ENCODE data around the gene ABCA4.

ABCA4 gene

DNA sequence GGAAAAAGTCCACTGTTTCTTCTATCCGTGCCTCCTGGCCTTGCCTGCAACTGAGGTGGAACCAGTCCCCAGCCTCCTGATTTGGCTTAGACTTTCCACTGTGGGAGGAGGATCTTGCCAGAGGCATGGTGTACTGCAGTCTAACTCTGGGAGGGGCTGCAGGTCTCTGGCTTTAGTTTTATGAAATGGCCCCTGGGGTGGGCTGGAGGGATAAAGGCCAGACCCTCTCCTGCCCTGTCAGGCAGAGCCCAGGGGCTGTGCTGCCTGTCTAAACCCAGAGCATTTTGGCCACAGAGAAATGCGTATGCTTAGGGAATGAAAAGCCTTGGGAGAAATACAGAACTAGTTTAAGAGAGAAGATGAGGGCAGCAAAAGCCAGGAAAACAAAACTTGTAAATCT lies 73.0 kb downstream of the ABCA4 start:
- no peak for DNase-seq

DNA sequence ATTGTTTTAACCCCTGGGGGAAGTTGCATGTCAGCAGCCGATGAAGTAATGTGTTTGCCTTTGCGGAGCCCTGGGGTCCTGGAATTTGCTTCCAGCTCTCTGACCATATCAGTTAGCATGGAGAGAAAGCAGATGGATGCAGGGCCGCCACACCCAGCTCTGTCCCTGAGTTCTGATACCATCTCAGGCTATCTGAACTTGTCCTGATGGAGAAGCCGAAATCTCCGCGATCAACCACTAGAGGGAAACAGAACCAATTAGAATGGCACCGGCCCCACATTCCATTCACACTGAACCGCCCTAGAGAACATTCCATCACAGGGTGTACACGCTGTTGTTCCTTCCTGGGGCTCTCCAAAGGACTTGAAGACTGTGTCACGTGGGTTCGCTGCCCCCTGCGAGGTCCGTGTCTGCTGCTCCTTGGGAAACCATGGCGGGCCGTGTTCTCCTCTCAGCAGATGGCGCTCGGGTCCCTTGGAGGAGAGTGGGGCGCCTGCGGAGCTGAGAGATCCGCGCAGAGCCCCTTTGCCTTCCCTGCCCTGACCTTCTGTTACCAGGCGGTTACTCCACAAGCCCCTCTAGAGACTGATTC lies 75.4 kb downstream of the ABCA4 start:
- DNase-seq = peak; percentile 5

DNA sequence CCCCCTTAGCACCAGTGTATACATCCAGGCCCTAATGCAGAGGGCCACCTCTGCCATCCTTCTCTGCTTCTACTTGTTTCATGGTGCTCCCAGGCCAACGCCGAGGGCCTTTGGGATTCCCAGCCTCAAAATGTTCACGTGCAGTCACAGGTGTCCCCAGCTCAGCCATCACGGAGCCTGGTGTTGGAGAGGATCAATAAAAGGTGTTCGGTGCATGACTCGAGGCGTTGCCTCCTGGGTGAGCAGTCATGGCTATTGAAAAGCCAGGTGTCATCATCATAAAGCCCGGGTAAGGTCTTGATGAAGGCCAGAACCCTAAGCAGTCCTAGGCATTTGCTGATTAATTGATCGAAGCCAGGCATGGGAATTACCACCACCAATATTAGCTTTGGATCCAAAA lies 76.1 kb downstream of the ABCA4 start:
- DNase-seq = no peak

DNA sequence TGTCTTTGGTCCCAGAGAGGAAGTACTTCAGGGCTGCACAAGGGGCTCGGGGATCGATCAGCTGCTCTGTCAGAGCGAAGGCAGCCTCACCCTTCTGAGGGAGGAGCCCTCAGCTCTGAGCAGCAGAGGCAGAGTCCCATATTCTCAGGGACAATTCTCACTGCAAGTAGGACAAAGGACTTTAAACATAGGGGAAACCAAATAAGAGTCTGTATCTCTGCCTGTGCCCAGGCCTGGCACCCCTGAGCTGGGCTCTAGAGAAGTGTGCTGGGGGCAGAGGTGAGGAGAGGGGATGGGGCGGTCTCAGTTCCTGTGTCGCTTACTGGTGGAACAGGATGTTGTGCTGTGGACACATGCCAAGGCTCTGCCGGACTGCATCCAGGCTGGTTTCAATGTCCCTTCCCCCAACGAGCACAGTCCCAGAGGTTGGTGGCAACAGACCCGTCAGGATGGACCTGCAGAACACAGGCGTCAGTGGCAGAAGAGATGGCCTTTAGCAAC lies 76.6 kb downstream of the ABCA4 start:
- no peak for DNase-seq

DNA sequence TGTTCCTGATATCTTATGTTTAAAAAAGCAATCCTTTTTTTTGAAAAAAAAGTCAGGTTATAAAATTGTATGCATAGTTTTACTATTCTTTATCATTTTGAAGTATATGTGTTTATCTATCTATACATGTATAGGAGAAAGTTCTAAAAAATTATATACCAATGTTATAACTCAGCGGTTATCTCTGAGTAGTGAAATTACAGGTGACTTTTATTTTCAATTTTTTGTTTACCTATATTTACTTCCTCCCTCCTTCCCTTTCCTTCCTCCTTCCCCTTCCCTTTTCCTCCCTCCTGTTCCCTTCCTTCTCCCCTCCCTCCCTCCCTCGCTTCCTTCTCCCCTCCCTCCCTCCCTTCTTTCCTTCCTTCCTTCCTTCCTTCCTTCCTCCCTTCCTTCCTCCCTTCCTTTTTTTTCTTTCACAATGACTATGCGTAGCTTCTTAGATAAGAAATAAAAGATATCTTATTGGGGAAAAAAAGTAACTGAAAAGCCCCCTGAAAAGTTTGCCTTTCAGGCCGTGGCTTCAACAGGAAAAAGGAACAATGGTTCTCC lies 77.1 kb downstream of the ABCA4 start:
- no peak for DNase-seq

DNA sequence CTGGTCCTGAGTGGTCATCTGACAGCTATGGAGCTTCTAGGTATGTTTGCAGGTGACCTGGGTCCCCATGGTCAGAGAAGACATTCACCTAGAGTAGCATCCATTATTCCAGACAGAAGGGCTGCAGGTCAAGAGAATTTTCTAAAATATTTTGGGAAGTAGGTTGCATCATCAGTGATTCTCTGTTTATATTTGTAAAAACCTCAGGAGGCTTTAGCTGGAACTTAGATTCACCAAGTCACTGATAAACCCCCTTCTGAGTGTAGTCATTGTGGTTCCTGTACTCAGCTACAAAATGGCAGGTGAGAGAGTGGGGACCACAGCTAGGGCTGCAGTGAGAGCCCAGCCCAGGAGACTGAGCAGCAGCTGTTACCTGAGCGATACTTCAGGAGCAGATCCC lies 78.6 kb downstream of the ABCA4 start:
- DNase-seq = no peak

DNA sequence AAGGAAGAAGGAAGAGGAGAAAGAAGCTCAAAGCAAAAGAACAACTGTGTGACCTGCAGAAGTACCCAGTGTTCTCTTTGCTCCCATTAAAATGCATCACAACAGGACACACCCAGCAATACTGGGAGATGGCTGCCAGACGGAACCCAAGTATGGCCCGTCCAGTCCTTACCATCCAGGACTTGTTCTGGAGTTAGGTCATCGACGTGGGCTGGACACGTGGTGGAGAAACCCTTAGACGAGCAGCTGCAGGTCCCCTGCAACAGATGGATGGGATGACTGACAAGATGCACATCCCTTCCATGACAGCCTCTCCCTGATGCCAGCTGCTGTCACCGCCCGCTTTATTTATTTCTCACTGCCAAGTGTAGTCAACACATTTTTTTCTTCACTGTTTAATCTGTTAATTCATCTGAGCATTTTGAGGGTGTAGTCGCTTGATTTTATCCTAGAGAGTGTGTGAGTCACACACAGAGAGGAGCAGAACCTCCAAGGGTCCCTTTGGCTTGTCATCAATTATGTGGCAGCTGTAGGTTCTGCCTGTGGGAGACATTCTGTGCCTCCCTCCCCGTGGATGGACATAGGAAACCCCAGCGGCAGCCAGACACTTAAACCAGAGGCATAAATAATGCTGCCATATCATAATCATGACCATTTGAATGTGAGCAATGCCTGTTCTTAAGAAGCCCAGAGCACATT lies 80.9 kb downstream of the ABCA4 start:
- DNase-seq = no peak

DNA sequence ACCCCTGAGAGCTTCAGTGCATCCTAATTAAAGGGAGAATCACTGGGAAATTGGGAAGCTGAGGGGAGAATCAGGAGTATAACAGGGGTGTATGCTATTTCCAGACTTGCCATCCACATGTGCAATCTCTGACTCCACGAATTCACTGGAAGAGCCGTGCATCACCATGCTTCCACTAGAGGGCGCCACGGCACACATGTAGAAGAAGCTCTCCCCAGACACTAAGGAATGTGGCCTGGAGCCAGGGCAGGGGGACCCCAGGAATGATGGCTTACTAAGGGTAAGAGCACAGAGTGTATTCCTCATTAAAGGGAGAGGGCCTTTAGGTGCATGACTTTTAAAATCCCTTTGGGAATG lies 81.5 kb downstream of the ABCA4 start:
- peak; percentile 45 for DNase-seq

DNA sequence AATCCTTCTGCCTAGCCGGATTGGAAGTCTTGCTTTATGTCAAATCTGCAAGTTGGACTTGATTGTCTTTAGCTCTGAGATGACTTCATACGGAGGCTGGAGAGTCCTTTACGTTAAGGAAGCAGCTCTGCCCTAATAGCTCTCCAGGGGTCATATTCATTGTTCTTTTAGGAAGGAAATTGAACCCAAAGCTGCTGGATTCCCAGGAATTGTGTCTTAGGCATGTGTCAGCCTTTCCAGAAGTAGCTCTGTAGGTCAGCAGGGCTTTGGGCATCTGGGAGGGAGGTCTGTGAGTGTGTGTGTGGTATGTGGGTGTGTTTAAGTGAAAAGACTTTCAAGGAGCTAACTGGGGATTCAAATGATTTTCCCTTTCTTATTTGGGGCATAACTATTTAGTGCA lies 82.4 kb downstream of the ABCA4 start:
- no peak for DNase-seq

DNA sequence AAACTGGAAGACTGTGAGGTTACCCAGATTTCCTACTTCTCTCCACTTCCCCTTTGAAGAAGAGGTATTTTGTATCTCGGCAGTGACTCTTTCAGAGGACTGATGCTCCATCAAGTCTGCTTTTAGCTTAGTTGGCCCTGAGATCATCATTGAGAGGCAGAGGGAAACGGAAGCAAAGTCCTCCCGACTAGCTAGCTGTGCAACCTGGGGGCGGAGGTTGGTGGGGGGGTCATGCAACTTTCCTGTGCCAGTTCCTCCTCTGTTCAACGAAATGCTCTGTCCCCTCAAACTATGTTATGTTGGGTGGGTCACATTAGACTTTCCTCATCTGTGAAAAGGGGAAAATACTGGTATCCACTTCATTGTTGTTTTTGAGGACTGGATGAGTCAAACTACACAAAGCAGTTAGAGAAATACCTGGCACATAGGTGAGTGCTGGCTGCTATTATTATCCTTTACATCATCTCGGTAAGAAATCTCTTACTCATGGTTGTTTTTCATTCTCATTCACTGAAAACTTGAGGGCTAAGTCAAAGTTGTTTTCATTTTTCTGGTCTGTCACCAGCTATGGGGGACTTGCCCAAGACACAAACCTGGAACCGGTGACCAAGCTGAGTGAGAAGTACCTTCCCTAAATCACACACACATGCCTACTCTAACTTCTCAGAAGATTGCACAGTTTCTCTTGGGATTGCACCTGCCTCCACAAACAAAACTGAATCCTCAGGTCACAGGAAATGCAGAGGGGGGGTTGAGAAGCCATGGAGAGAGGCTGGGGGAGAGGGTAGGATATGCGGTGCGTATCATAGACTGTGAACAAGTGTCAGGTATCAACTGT lies 83.3 kb downstream of the ABCA4 start:
- DNase-seq = no peak

DNA sequence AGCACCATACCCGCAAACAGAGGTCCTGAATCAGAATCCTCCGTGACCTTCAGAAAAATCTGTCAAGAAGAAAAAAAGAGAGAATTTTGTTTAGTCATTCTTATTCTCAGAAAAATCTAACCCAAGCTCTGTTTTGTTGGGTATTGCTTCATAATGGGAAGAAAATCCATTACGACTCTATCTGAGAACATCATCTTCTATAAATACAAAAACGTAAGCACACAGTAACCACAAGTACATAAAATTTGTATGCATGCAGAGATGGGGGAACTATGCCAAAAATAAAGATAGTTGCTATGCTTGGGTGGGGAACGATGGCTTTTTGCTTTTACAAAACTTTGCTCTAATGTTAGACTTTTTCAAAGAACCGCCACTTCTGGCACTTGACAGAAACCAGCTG lies 84.2 kb downstream of the ABCA4 start:
- DNase-seq = no peak

DNA sequence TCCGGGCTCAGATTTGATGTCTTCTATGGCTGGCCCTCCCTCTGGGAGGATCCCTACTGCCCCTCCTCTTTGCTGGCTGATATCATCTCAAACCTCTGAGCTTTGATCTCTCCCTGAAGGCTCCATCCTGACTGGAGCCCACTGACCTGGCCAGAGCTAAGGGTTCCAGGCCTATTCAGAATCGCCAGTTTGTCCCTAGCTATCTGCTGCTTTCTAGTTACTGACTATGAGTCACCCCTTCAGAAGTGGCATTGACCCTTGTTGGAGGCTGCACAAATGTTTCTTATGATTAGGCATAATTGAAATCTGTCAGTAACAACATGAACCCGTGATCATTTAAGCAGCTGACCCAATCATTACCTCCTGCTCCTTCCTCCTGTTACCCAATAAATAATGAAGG lies 87.1 kb downstream of the ABCA4 start:
- no peak for DNase-seq

DNA sequence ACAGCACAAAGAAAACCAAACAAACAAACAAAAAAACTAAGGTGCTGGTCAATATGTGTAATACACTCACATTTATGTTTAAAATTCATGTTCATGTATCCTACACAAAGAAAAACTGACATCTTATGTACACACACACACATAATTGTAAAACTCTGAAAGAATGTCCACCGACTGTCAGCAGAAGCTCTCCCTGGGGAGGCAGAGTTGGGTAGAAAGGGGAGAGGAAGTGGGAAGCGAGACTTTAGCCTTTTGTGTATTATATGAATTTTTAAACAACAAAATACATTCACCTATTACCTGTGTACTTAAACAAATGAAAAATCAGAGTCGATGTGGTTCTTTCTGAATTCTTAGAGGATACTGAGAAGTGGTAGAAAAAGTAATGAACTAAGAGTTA lies 88.3 kb downstream of the ABCA4 start:
- DNase-seq = no peak

DNA sequence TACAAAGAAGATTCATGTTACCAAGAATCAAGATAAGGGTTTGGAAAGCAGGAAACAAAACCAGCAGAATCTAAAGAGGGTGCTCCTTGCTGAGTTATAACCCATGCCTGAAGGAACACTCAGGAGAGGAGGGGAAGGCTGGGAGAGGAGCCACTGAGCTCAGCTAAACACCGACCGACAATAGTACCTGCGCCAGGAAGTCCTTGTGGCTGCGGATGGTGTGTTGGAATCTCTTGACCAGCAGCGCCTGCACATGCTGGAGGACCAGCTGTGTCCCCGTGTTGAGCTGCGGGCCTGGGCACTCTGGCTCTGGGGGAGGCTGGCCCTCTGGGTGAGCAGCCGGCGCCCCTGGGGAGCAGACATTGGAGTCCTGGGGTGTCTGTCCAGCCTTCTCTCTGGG lies 89.4 kb downstream of the ABCA4 start:
- no peak for DNase-seq

DNA sequence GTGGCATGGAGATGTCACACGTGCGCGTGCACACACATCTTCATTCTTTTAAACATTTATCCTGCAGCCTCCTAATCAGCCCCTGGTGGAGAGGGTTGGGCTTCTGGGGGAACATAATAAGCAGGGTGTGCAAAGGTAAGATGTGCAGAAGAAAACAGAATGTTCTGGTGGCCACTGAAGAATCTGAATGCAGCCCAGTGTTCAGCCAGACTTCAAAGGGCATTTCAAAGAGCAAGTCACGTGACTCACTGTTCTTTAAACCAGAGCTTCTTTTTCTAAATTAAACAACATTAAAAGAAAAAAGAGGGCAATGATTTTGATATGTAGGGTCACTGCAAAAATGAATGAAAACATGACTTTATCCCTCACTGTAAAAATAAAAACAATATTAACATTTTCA lies 89.8 kb downstream of the ABCA4 start:
- no peak for DNase-seq

DNA sequence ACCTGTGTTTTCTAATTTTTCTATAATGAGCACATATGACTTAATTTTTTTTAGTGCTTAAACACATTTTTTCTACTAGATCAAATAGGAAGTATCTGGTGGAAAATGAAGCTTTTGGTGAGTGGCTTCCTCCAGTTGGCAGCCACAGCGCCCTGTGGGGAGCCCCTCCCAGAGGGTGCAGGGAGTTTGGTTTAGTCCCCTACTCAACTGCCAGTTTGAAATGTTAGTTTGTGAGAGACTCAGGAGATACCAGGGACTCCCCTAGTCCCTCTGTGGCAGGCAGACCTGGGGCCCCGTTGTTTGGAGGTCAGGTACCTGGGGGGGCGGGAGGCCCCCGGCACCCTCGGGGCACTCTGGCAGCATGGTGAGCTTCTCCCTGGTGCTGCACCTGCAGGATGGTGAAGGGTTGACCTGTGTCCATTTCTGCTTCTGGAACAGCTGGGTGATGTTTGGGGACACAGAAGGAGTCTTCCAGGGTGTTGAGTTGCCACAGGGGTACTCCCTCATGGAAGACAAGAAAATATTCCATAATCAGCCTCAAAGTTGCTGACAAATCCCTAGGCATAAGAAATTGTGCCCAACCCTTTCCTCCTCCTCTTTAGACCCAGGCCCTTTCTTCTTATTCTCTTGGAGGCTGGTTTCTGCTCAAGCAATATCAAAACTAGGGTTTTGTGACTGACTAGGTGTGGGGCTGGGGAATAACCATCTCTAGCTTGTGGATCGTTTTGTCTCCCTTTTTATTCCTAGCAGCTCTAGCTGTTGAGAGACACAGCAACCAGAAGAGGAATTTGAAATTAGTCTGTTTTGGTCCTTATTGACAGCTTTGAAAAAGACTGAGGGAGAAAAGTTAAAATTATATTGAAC lies 91.6 kb downstream of the ABCA4 start:
- DNase-seq = no peak

DNA sequence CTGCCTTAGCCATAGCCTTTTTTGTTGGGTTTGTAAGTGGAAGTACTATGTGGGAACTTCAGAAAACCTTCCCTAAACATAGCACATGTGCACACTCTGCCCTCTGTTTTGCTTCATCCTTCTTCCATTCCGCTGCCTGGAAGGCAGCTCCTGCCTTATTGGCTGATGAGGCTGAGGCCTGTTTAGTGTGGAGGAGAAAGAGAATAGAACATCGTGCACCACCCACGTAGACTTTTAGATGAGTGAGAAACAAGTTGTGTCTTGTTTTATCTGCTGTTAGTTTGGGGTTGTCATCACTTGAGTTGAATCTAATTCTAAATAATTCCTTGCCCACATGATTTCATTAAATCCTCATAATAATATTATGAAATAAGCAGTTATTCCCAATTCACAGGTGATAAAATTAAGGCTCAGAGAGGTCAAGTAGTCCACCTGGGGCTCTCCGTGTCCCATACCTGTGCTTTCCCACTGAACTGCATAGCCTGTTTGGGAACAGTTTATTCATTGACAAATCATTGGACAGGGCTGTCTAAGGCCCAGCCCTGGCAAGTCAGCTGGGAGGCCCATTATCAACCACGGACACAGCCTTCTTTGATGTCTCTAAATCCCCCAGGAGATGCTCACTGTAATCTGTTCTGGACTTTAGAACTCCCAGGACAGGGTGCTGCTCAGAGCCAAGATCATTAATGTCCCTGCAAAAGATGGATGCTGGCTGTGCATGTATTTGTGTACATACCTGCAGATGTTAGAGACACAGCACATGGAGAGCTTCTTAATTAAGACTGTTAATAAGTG lies 93.0 kb downstream of the ABCA4 start:
- DNase-seq = no peak

DNA sequence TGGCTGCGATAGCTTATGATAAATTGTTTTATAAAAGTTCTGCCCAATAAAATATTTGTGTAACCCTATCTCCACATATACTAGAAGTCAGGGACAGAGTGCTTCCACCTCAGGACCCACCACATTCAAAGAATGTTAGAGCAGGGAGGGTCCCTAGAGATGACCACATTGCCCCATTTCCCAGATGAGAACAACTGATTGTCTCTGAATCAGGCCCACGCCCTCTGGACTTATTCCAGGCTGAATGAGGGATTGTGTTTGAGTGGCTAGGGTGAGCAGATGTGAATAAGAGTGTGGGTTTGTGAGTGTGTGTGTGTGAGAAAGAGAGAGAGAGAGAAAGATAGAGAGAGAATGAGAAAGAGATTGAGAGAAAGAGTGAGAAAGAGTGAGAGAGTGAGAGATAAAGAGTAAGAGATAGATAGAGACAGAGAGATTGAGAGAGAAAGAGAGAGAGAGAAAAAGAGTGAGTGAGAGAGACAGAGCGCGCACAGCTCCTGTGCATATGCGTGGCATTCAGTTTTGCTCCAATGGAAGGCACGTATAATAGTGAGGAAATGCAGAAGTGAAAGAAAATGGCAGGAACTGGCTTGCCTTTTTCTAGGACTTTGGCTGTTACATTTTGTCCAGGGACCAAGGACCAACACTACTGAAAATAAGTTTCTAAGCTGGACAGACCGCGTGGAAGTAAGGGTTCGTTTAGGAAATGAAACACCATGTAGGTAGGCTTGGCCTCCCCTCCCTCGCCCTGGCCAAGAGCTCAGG lies 94.1 kb downstream of the ABCA4 start:
- DNase-seq = no peak

DNA sequence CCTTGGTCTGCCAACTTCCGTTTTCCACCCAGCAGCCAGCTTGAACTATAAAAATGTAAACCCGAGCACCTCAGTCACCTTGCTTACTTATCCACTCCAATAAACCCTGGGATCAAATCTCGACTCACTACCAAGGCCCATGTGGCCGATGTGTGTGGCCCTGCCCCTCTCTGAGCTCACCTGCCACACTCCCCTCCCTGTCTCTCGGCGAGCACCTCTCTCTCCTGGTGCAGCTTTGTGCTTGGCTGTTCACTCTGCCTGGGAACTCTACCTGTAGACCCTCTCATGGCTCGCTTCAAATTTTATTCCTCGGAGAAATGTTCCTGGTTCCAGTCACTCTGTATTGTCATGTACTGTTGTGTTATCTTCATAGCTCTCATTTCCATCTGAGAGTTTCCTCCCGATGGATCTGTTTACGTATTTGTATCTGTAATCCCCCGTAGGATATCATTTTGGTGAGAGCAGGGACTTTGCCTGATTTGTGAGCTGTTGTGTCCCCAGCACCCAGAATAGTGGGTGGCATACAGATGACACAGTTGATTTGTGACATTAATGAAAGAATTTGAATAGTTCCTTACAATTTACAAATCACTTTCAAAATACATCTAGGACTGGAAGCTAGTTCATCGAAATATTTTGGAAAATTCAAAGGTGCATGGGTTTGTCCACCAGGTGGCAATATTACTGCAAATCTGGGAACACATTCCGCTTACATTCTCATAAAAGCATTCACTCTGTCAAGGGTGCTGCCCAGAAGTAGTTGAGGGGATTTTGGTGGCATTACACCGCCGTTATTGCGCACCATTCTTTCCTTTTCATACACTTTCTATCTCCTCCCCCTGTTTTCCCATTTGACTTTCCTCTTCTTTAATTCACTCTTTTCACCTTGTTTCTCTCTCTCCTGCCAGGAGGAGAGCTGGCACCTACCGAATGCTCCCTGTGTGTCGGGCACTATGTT lies 95.3 kb downstream of the ABCA4 start:
- DNase-seq = no peak

All from activated naive CD4-positive, alpha-beta T cell treated with Interleukin-2 at 50 U/mL for 16 hours (primary cell).